Measurements from ENCODE around the gene MRPS24.
"Not testable (repeated sequence)": the region's sequence is repeated elsewhere in the genome, so short reads cannot be mapped to it uniquely, and the experiment has no call there.

The MRPS24 gene

DNA sequence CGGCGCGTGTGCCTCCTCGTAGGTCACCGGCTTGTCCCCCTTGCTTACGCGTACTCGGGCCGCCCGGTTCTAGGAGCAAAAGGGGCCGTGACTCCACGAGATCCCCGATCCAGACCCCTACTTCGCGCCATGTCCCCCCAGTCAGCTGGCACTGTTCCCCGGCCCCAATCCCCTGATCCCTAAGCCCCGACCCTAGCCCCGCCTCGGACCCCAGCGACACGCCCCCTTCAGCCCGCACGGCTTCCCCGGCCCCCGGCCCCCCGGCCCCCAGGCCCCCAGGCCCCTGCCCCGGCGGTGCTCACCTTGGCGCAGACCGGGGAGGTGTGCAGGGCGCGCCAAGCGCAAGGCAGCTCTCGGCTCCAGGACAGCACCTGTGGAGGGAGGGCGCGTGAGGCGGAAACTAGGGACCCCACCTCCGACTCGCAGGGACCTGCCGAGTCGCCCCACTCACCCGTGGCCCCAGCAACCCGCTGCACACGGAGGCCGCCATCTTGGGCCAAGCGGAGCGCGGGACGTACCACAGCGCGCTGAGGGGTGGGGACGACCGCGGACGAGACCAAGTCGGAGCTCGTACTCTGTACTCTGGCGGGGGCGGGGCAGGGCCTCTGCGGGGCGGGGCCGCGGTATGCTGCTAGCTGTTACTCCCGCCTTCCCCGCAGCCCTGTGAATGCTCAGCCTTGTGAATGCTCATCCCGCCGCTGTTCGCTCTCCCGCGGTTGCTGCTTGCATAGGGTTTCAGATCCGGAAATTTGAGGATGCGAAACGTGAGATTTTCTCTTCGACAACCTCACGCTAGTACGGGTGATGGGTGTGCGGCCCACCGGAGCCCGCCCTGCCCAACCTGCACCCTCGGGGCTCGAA lies at the start of gene MRPS24:
Gene MRPS24 (minus strand): TSS at position 512 of the 861 bp plus-strand sequence. CDS start 22 bp downstream, at position 490.
- peak; percentile 90 to 98 for DNase-seq

DNA sequence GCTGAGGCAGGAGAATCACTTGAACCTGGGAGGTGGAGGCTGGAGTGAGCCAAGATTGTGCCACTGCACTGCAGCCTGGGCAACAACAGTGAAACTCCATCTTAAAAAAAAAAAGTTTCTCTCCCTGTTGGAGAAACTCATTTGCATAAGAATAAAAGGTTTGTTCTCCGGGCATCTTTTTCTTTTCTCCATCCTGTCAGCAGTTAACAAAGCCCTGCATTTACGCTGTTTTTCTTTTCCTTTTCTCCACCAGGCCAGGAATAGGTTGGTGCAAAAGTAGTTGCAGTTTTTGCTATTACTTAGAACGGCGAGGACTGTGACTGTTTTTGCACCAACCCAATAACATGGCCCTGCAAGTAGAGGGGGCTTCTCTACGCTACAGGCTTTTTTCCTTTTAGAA lies 46.6 kb upstream of the MRPS24 start:
- no peak for DNase-seq

DNA sequence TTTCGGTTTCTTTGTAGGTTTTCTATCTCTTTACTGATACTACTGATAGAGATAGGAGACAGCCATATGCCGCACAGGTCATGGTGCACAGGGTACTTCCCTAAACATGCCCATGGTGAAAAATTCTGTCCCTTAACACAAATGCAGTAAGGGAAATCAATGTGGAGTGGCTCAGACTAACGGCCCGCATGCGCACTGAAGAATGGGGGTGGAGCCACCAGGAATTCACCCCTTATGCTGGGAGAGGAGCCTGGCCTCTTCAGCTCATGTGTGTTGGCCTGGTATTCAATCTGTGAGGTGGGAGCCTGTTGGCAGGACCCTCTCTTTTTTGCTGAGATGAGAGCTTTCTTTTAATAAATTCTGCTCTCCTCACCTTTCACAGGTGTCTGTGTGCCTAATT lies 45.5 kb upstream of the MRPS24 start:
- DNase-seq: no peak

DNA sequence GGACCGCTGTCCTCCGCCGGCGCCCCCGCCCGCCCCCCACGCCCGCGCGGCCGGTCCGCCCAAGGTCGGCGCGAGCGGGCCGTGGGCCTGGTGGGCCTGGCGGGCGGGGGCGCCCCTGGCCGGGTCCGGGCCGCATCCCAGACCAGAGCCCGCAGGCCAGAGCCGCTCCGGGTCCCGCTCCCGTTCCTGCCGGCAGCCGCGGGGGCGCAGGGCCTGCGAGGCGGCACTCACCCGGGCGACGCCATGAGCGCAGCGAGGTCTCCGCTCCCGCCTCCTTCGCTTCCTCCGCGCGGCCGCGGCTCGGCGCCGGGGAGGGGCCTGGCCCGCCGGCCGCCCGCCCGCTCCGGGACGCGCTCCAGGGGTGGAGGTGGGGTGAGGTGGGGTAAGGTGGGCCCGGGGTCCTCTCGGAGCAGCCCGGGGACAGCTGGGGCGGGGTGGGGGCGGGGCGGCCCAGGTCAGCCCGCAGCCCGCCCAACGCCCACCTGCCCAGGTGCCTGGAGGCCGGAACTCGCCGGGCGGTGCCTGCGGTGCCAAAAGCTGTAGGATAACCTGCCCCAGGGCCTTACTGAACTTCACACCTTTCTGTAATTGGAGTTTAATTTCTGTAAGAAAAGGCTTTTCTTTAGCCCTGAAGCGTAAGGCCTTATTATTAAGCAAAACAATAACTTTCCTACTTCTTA lies 37.2 kb upstream of the MRPS24 start, which contains the start of gene URGCP:
Gene URGCP (minus strand): TSS at position 266 of the 680 bp plus-strand sequence. CDS start 21 bp downstream, at position 245.
- DNase-seq: peak; percentile 15 to 41

DNA sequence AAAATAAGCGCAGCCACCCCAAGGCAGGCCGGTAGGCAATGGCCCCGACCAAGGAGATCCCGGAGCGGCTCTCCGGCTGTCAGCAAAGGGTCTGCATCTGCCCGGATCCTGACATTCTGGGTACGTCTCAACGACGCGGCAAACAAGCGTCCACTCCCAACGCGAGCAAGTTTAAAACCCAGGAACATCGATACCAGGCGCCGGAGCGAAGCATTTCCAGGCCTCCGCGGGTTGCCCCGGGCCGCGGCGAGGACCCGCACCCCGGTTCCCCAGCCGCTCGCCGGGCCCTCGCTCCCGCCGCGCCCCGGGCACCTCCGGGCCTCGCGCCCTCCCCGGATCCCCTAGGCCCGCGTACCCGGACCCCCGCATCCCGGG lies 36.6 kb upstream of the MRPS24 start:
- peak; percentile 3 to 22 for DNase-seq

DNA sequence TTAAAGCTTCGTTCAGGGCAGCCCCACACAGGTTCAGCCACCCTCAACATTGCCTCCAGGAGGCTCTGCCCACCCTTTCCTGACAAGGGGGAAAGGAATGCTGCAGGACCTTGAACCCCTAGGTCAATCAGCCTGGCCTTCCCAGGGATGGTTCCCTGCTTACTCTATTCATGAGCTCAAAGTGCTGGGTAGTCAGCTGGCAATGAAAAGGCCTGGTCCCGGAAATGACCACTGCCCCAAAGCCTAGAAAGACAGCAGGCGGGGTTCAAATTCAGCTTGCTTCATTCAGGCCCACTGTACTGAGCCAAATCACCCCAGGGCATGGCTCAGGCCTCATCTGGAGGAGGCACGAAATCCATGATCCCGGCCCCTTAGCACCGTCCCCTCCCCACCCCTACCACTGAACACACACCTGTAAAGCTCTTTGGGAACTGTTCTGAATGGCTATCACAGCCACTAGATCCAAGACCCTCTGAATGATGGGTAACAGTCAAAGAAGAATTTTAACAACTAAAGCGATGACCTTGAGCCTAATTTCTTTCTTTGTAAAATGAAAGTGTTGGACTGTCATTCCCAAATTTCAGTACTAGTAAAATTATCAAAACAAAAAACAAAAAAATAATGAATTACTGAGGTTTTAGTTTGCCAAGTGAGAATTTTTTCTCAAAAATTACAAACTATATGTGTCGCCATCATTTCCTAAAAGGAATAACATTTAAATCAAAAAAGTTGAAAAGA lies 36.1 kb upstream of the MRPS24 start:
- no peak for DNase-seq

DNA sequence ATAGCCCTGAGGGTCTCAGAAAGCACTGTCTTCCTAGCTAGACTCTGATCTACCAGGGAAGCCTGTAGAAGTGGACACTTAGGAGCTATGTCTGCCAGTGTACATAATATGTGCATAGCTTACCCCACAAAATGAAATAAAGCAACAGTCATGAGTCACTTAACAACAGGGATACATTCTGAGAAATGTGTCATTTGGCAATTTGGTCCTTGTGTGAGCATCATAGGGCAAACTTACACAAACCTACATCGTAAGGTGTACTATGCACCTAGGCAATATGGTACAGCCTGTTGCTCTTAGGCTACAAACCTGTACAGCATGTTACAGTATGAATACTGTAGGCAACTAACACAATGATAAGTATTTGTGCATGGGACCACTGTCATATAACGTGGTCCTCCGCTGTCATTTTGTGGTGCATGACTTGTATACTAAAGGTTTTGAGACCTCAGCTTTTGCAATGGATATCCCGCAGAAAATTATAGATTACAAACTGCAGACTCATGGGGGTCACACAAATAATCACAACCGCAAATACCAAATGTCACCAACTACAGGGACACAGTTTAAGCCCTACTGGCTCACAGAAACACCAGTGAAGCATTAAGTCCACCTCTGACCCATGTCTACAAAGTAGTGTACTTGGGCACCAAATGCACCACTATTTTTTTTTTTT lies 35.4 kb upstream of the MRPS24 start:
- DNase-seq: peak; percentile 8 to 23

DNA sequence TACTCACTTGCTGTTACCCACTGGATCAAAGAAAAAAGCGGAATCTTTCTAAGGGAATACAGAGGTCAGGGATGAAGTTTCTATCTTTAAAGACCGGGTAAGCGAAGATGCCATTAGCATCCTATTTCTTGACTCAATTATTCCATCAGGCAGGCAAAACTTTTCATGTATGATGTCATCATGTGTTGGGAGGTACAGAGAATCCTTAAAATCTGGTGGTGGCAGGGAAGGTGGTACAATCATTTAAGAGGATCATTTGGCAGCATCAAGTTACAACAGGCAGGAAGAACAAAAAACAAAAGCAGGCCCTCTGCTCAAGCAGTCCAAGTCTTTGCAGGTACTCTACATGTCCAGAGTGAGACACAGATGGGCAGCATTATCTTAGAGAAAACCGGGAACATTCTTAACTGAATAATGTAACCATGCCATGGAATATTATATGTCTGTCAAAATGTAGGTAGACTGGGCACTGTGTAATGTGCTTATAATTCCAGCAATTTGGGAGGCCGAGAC lies 33.3 kb upstream of the MRPS24 start:
- DNase-seq: no peak

DNA sequence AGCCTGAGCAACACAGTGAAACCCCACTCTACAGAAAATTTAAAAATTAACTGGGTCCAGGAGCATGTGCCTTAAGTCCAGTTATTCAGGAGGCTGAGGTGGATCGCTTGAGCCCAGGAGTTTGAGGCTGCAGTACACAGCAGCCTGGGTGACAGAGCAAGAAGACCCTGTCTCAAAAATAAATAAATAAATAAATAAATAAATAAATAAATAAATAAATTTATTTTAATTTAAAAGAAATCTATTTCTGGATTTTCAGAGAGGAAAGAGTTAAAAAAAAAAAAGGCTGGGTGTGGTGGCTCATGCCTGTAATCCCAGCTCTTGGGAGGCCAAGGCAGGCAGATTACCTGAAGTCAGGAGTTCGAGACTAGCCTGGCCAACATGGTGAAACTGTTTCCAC lies 29.3 kb upstream of the MRPS24 start:
- not testable (repeated sequence) for DNase-seq

DNA sequence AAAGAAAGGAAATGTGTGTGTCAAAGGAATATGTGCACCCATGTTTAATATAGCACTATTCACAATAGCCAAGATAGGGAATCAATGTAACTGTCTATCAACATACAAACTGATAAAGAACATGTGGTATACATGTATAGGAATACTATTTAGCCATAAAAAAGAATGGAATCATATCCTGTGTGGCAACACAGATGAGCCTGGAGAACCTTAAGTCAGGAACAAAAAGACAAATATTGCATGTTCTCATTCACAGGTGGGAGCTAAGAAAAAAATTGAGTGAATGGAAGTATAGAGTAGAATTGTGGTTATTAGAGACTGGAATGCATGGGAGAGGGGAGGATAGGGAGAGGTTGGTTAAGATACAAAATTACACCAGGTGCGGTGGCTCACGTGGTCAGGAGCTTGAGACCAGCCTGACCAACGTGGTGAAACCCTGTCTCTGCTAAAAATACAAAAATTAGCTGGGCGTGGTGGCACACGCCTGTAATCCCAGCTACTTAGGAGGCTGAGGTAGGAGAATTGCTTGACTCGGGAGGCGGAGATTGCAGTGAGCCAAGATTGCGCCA lies 26.6 kb upstream of the MRPS24 start:
- DNase-seq: no peak

DNA sequence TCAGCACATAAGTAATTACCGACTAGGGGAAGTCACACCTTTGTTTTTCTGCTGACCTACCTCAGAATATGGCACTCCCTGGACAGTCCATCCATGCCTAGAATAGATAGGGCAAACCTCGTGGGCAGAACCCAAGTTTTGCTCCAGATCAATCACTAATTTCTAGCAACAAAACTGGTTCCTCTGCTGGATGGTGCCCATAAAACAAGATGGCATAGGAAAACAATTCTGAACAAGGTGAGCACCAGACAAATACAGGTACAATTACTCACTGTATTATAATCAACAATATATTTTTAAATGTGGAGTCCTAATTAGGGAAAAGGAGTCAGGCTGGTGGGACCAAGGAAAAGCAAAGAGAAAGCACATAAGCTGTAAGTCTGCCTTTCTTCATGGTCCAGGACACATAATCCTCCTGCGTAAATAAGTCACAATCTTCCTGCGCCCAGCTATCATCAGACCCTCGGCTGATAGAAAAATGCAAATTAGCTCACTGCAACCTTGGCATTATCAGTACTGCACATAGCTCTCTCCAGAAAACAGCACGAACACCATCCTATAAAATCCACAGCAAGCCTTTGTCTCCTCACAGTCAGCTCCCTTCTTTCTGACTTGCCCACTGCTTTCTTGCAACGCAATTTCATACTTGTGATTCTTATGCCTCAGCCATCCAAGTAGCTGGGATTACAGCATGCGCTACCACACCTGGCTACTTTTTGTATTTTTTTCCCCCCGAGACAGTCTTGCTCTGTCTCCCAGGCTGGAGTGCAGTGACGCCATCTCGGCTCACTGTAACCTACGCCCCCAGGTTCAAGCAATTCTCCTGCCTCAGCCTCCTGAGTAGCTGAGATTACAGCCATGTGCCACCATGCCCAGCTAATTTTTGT lies 22.0 kb upstream of the MRPS24 start:
- DNase-seq: no peak

DNA sequence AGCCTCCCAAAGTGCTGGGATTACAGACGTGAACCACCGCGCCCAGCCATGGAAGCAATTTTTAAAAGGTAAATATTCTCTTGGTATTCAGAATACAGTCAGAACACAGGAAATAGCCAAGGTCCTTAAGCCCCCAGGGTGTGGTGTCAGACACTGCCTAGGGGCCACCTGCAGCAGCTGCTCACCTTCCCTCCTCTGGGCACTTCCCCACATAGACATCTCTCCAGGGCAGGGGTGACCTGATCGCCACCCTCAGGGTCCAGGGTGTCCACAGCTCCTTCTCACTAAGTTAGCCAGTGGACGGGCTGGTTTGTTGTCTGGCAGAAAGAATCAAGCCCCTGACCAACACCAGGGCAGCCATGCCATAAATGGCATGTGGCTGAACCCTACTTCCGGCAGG lies 21.2 kb upstream of the MRPS24 start:
- no peak for DNase-seq

DNA sequence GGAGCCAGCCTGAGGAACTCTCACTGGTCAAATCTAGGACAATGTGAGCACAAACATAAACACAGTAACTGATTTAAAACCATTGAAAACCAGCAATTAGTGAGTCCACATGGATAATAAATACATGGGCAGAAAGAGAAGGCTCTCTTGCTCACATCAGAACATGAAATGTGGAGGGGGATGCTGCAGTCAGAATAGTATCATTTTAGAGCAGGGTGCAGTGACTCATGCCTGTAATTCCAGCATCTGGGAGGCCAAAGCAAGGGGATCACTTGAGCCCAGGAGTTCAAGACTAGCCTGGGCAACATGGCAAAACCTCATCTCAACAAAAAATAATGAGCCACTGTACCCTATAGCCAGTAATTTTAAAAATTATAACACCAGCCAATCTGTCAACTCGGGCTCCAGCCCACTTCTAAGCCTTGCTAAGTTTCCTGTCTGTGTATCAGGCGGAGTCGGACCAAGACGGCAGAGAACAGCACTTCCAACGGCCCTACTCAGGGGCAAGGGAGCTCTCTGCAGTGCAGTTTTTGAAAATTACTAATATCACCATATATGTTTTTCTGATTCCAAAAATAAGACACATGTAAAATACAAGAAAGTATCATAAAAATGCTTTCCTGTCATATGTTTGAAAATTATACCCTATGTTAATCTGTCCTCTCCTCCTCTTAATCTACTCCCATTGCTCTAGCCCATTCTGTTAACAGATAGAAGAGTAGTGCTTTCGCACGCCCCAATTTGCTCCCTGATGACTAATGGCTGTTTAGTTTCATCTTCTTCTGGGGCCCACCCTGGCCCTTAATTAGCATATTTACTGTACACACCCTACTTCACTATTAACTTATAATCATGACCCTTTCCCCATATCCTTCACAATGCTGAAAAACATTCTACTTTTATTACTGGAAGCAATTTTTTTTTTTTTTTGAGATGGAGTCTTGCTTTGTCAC lies 20.0 kb upstream of the MRPS24 start:
- peak in 1 of 2 donors; percentile 16 for DNase-seq

DNA sequence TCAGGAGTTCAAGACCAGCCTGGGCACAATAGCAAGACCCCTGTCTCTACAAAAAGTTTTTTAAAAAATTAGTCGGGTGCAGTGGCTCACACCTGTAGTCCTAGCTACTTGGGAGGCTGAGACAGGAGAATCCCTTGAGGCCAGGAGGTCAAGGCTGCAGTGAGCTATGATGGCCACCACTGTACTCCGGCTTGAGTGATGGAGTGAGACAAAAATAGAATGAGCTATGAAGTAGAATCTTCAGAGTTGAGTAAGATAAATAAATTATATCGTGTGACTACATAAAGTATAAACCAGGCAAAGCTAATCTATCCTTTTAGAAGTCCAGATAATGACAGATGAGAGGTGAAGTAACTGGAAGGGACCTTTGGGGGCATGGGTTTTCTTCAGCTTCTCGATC lies 15.3 kb upstream of the MRPS24 start:
- DNase-seq: no peak

DNA sequence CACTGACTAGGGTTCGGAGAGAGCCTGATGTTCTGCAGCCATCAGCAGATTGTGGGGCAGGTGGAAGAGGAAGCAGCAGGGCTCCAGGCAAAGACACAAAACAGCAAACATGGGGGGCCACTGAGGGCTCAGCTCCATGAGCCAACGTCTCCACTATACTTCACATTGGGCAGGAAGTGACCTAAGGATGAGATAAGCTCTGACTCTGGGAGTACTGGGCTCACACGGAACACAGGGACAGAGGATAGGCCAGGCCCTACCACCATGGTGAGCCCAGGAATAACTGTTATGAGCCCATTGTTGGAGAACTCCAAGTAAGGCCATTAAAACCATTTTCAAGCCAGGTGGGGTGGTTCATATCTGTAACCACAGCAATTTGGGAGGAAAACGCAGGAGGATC lies 14.9 kb upstream of the MRPS24 start:
- no peak for DNase-seq

DNA sequence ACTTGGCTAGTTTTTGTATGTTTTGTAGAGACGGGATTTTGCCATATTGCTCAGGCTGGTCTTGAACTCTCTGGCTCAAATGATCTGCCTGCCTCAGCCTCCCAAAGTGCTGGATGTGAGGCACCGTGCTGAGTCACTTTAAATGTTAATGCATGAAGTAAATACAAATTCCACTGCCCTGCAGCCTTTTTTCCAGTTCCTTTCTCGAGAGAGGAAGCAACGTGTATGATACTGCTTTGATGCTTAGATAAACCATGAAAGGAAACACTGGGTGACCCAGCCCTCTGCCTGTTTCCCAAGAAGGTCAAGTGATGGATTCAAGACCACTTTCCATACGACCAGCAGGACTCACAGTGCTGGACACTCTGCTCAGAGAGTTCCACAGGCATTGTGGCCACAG lies 11.3 kb upstream of the MRPS24 start:
- DNase-seq: no peak

DNA sequence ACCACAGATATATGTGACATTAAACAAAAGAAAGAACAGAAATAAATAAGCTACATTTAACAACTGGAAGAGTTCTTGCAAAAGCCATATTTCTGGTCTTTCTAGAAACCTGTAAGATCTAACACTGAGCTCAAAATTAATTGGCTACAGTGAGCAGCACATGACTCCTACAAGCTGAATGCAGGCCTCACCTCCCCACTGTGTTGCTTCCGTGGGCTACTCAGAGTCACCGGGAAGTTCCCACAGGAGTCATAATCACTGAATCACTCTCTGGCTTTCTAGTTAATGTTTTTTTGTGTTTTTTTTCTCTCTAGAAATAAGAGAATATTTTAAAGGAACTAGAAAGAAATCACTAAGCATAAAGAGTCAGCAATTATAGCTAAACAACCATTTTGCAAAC lies 10.2 kb upstream of the MRPS24 start:
- peak; percentile 16 to 64 for DNase-seq

DNA sequence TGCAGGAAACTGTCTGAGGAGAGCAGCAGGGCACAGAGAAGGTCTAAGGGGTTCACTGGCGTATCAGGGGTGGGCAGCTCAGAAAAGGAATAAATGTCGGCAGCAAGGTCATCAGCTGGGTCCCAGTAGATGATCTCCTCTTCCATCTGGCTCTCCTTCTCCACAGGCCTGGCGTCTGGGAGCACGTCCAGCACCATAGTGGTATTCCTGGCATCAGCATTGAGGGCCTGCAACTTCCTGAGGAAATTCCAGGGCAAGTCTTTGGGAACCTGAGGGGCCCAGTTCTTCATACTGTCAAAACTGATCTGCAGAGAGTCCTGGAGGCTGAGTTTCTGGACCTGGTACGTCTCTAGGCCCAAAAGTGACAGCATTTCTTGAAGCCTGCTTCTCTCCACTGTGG lies 9.6 kb upstream of the MRPS24 start:
- no peak for DNase-seq

DNA sequence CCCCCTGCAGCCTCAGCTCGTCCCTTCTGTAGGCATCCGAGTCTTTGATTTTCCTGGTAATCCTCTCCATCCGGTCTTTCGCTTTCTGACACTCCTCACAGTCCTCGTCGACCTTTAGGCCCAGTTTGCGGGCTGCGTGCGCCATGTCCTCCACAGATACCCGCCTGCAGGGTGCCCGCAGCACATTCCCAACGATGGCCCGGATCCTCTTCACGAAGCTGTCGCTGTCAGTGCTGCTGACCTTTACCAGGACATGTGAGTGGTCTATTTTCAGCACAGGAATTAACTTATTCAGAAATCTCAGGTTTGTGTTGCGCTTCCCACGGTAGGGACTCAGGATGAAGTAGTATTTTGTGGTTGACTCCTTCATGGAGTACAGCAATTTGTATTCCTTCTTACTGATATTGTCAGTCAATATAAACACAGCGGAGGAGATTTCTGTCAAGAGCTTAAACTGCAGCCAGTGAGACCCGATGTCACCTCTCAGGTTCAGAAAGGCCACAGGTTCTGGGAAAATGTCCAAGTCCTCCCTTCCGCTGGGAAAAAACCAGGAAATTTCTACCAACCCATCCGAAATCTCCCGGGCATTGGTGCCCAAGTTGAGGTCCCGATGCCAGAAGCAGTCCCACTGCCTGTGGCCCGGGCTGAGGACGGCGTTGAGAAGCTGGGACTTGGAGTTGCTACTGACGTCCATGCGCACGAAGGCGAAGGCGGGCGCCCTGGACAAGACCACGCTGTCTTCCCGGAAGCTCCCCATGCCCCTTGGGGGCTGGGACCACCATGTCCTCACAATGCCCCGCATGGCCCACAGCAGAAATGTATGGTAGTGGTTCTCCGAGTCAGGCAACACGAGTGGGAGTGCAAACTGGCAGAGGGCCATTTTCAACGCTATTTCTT lies 8.9 kb upstream of the MRPS24 start:
- no peak for DNase-seq

Data from inflammatory macrophage treated with lipopolysaccharide for 1 hour (primary cell).